Stimulated activated memory B cell treated with anti-CD40 and anti-IgM and Interleukin-4, amounts not matched to agents 10 μg/mL and 1 μg/mL and 100 μg/mL, for 72 hours (primary cell): ENCODE data around the gene SWSAP1.
"Not testable (repeated sequence)": the region's sequence is repeated elsewhere in the genome, so short reads cannot be mapped to it uniquely, and the experiment has no call there.

Experiments used
- ATAC-seq: fragments of 150-1000 bp; cut with Tn5 transposase; 2 replicates; pipeline ENCODE4 v1.10.0; 2021
- H3K27ac Mint-ChIP-seq: one replicate; pipeline ENCODE4 v1.8.0; 2022; ENCODE audit warnings: mild to moderate bottlenecking, mixed read lengths
- H3K27me3 Mint-ChIP-seq: one replicate; pipeline ENCODE4 v1.8.0; 2022; ENCODE audit warnings: mixed read lengths
- H3K36me3 Mint-ChIP-seq: one replicate; pipeline ENCODE4 v1.8.0; 2022; ENCODE audit warnings: mixed read lengths
- H3K4me1 Mint-ChIP-seq: one replicate; pipeline ENCODE4 v1.8.0; 2022; ENCODE audit warnings: mixed read lengths
- H3K4me3 Mint-ChIP-seq: one replicate; pipeline ENCODE4 v1.8.0; 2022; ENCODE audit warnings: mild to moderate bottlenecking, moderate library complexity, mixed read lengths
- H3K9me3 Mint-ChIP-seq: one replicate; pipeline ENCODE4 v1.8.0; 2022; ENCODE audit warnings: mixed read lengths

The SWSAP1 gene

GRCh38 chr19:11364296-11364904 lies 10.1 kb upstream of the SWSAP1 start:
- ATAC-seq, result peak; percentile 57
- H3K36me3 Mint-ChIP-seq, result peaks cover 38% of the 10 kb centered on the region
- no peaks in the 10 kb centered on the region for H3K27me3 Mint-ChIP-seq
- no peaks in the 10 kb centered on the region for H3K9me3 Mint-ChIP-seq
- H3K4me3 Mint-ChIP-seq, result no peak overlapping the region
- H3K27ac Mint-ChIP-seq, result no peak overlapping the region
- no peaks in the 10 kb centered on the region for H3K4me1 Mint-ChIP-seq

- ATAC-seq, result no peak
- H3K27me3 Mint-ChIP-seq, result no peaks in the 10 kb centered on the region
These were observed 9.5 kb upstream of the SWSAP1 start for GRCh38 chr19:11364935-11365334.

GRCh38 chr19:11365557-11366117 lies 8.8 kb upstream of the SWSAP1 start:
- no peak overlapping the region for H3K27ac Mint-ChIP-seq
- no peaks in the 10 kb centered on the region for H3K9me3 Mint-ChIP-seq
- no peaks in the 10 kb centered on the region for H3K4me1 Mint-ChIP-seq
- no peak for ATAC-seq
- no peaks in the 10 kb centered on the region for H3K27me3 Mint-ChIP-seq
- no peak overlapping the region for H3K4me3 Mint-ChIP-seq
- H3K36me3 Mint-ChIP-seq, result peaks cover 44% of the 10 kb centered on the region

More at GRCh38 chr19:11364935-11365334, 9.5 kb upstream of the SWSAP1 start:
- no peak overlapping the region for H3K4me3 Mint-ChIP-seq
- no peak overlapping the region for H3K27ac Mint-ChIP-seq
- H3K36me3 Mint-ChIP-seq, result peaks cover 42% of the 10 kb centered on the region
- H3K9me3 Mint-ChIP-seq, result no peaks in the 10 kb centered on the region
- H3K4me1 Mint-ChIP-seq, result no peaks in the 10 kb centered on the region

- no peak overlapping the region for H3K27ac Mint-ChIP-seq
- no peaks in the 10 kb centered on the region for H3K4me1 Mint-ChIP-seq
- no peaks in the 10 kb centered on the region for H3K27me3 Mint-ChIP-seq
- no peak overlapping the region for H3K4me3 Mint-ChIP-seq
- ATAC-seq, result no peak
- no peaks in the 10 kb centered on the region for H3K9me3 Mint-ChIP-seq
- H3K36me3 Mint-ChIP-seq, result peaks cover 50% of the 10 kb centered on the region
These were observed 6.9 kb upstream of the SWSAP1 start for GRCh38 chr19:11367528-11367927.

DNA sequence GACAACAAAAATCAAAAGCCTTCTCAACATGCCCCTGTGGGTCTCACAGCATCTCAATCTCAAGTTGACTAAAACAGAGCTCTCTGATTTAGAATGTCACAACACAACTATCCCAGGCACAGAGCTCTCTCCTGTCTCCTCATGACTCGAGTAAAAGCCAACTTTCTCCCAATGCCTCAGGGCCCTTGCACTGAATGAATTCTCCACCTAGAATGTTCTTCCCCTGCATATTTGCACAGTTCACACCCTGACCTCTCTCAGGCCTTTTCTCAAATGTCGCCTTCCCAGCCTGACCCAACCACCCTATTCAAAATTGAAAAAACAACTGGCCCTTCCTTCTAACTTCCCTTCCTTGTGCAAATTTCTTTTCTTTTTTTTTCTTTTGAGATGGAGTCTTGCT lies 3.7 kb upstream of the SWSAP1 start:
- peaks cover 41% of the 10 kb centered on the region for H3K36me3 Mint-ChIP-seq
- ATAC-seq, result no peak
- no peak overlapping the region for H3K4me3 Mint-ChIP-seq
- H3K4me1 Mint-ChIP-seq, result peaks cover 3% of the 10 kb centered on the region
- H3K9me3 Mint-ChIP-seq, result no peaks in the 10 kb centered on the region
- no peak overlapping the region for H3K27ac Mint-ChIP-seq
- no peaks in the 10 kb centered on the region for H3K27me3 Mint-ChIP-seq

DNA sequence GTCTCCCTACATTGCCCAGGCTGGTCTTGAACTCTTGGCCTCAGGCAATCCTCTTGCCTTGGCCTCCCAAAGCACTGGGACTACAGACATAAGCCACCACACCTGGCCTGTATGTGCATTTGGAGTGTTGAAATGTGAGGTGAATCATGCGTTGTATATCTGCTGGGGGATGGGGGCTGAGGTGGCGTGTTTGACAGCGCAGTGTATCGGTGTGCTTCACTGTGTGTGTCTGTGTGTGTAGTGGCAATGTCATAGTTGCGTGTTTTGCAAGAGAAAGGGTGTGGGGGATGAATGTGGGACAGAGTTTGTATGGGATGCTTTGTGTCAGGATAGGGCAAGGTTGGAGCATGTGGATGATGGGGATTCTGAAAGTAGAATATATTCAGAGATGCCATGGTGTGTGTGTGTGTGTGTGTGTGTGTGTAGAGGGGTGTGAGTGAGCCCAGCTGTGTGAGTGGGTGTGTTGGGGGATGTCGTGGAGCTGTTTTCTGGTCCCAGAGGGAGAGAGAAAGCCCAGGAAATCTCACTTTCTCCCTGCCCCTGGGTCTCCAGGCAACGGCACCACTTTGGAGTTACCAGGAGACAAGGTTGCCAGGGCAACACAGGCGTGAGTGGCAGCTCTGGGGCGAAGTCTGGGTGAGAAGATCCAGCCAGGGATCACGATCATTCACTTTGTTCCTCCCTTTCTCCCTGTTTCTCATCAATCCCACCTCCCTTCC lies 1.1 kb upstream of the SWSAP1 start:
- Mint-ChIP-seq H3K36me3 (peaks cover 32% of the 10 kb centered on the region), H3K27me3 (no peaks in the 10 kb centered on the region), H3K4me1 (peaks cover 17% of the 10 kb centered on the region), H3K27ac (no peak overlapping the region), H3K4me3 (peak overlapping the region; percentile 52), H3K9me3 (no peaks in the 10 kb centered on the region)
- no peak for ATAC-seq

GRCh38 chr19:11373885-11374432 lies 507 bp upstream of the SWSAP1 start:
- Mint-ChIP-seq H3K4me3 (no peak overlapping the region), H3K9me3 (no peaks in the 10 kb centered on the region), H3K27ac (no peak overlapping the region), H3K36me3 (peaks cover 25% of the 10 kb centered on the region), H3K27me3 (no peaks in the 10 kb centered on the region), H3K4me1 (peaks cover 17% of the 10 kb centered on the region)
- no peak for ATAC-seq

DNA sequence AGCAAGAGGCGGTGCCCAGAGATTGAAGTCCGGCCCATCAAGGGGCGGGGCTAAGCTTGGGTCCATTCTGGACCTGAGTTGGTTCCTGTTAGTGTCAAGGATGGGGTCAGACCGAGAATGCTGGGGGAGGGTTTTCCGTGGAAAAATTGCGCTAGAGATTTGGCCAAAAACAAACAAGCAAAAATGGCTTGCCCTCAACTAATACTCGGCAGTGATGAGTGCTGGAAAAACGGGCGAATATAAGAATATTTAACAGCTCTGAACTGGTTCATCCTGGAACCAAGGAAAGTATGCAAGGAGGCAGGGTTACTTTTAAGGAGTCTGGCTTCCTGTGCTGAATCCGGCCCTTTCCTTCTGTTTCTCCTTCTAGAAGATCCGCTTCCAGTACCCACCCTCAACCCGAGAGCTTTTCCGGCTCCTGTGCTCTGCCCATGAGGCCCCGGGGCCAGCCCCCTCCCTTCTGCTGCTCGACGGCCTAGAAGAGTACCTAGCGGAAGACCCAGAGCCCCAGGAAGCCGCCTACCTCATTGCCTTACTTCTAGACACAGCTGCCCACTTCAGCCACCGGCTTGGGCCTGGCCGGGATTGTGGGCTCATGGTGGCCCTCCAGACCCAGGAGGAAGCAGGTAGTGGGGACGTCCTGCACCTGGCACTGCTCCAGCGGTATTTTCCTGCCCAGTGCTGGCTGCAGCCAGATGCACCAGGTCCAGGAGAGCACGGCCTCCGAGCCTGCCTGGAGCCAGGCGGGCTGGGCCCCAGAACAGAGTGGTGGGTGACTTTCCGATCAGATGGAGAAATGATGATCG lies 880 bp downstream of the SWSAP1 start:
- peak; percentile 63 for ATAC-seq
- Mint-ChIP-seq H3K4me1 (peaks cover 24% of the 10 kb centered on the region), H3K9me3 (no peaks in the 10 kb centered on the region), H3K4me3 (no peak overlapping the region), H3K27me3 (no peaks in the 10 kb centered on the region), H3K27ac (no peak overlapping the region), H3K36me3 (peaks cover 16% of the 10 kb centered on the region)

DNA sequence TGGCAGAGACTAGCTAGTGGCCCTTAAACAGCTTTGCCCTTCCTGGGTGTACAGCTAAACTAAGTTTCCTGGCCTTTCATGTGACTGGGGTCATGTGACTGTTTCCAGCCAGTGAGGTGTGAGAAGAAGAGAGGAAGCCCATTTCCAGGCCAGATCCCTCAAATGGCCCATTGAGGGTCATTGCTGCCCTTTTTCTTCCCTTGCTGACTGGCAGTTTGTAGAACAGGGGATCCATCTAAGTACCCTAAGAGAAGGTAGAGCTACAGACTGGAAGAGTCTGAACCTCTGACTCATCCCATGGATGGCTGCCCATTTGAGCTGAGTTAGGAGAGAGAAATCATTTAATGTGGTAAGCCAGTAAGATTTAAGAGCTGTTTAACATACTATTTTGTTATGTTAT lies 2.8 kb downstream of the SWSAP1 start:
- Mint-ChIP-seq H3K9me3 (no peaks in the 10 kb centered on the region), H3K4me1 (peaks cover 42% of the 10 kb centered on the region), H3K4me3 (no peak overlapping the region), H3K27me3 (no peaks in the 10 kb centered on the region), H3K27ac (no peak overlapping the region), H3K36me3 (peaks cover 8% of the 10 kb centered on the region)
- ATAC-seq, result no peak

DNA sequence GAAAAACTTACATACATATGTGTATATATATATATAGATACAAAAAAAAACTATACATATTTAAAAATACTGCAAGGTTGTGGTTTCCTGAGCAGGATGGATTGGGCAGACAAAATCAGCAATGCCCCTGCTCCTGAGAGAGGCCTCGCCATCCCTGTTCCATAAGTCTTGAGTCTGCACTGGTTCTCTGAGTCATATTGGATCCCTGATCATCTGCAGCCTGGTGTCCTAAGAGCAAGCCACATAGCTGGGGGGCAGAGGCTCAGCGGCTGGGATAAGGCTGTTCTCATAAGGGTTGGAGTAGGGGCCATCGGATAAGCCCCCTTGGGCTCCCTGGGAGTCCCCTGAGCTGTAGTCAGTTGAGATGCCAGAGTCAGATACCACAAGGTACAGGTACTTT lies 3.3 kb downstream of the SWSAP1 start:
- Mint-ChIP-seq H3K9me3 (no peaks in the 10 kb centered on the region), H3K27me3 (no peaks in the 10 kb centered on the region), H3K4me1 (peaks cover 46% of the 10 kb centered on the region), H3K36me3 (peaks cover 8% of the 10 kb centered on the region), H3K27ac (no peak overlapping the region), H3K4me3 (no peak overlapping the region)
- ATAC-seq, result no peak

- Mint-ChIP-seq H3K4me1 (peaks cover 54% of the 10 kb centered on the region), H3K36me3 (peaks cover 8% of the 10 kb centered on the region), H3K27ac (no peak overlapping the region), H3K9me3 (no peaks in the 10 kb centered on the region), H3K4me3 (no peak overlapping the region), H3K27me3 (no peaks in the 10 kb centered on the region)
- ATAC-seq, result no peak
These were observed 4.1 kb downstream of the SWSAP1 start for GRCh38 chr19:11378319-11379189.

- not testable (repeated sequence) for H3K36me3 Mint-ChIP-seq, H3K4me3 Mint-ChIP-seq, ATAC-seq, H3K27me3 Mint-ChIP-seq, H3K9me3 Mint-ChIP-seq
- Mint-ChIP-seq H3K27ac (peak overlapping the region; percentile 91), H3K4me1 (peaks cover 55% of the 10 kb centered on the region)
These were observed 4.9 kb downstream of the SWSAP1 start for GRCh38 chr19:11379269-11379845.

DNA sequence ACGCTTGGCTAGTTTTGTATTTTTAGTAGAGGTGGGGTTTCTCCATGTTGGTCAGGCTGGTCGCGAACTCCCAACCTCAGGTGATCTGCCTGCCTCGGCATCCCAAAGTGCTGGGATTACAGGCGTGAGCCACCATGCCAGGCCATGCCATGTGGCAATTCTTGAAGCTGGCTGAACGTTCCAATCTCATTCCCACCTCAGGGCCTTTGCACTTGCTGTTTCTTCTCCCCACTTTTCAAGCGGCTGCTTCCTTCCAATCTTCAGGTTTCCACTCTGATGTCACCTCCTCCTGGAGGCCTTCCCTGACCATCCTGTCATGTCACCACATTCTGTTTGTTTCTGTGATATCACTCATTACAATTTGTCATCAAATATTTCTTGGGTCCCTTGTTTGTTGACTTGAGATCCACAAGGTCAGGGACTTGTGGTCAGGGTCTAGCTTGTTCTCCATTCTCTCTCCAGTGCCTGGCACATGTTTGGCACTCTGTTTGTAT lies 5.4 kb downstream of the SWSAP1 start:
- no peak for ATAC-seq

More for the DNA sequence above, 5.4 kb downstream of the SWSAP1 start:
- H3K27ac Mint-ChIP-seq, result peak overlapping the region; percentile 91
- H3K9me3 Mint-ChIP-seq, result no peaks in the 10 kb centered on the region
- H3K27me3 Mint-ChIP-seq, result no peaks in the 10 kb centered on the region
- peaks cover 55% of the 10 kb centered on the region for H3K4me1 Mint-ChIP-seq
- peak overlapping the region; percentile 84 for H3K4me3 Mint-ChIP-seq
- peaks cover 8% of the 10 kb centered on the region for H3K36me3 Mint-ChIP-seq
